ENCODE data around the gene CCNF.

GRCh38 chr16:2428784-2429033 is 538 bp upstream of the CCNF start:
- TF ChIP-seq POLR2A (IDR thresholded peaks at IDR 0.05), result no peak
- TF ChIP-seq, protein P1, sequence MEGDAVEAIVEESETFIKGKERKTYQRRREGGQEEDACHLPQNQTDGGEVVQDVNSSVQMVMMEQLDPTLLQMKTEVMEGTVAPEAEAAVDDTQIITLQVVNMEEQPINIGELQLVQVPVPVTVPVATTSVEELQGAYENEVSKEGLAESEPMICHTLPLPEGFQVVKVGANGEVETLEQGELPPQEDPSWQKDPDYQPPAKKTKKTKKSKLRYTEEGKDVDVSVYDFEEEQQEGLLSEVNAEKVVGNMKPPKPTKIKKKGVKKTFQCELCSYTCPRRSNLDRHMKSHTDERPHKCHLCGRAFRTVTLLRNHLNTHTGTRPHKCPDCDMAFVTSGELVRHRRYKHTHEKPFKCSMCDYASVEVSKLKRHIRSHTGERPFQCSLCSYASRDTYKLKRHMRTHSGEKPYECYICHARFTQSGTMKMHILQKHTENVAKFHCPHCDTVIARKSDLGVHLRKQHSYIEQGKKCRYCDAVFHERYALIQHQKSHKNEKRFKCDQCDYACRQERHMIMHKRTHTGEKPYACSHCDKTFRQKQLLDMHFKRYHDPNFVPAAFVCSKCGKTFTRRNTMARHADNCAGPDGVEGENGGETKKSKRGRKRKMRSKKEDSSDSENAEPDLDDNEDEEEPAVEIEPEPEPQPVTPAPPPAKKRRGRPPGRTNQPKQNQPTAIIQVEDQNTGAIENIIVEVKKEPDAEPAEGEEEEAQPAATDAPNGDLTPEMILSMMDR (IDR thresholded peaks at IDR 0.05), result no peak
- no peak for TF ChIP-seq EP300 (IDR thresholded peaks at IDR 0.05)

Measured in ovary (tissue), 3 donors.